Osteocyte (in vitro differentiated cells): ENCODE data around the gene CCDC187. TPM values are rescaled to one million over a fixed set of nuclear protein-coding genes. Genes with fewer than 3 reads are reported as not detected.

Experiments
- DNase-seq: peaks from one replicate; pipeline ENCODE4 v3.0.0; 2021; ENCODE audit warnings: mixed read lengths; ENCODE audit not compliant: unreplicated experiment; ENCODE audit errors: extremely low spot score
- H3K27ac Mint-ChIP-seq: one replicate; pipeline ENCODE4 v1.8.0; 2021; ENCODE audit warnings: mild to moderate bottlenecking, mixed read lengths; ENCODE audit not compliant: unreplicated experiment
- H3K27me3 Mint-ChIP-seq: one replicate; pipeline ENCODE4 v1.8.0; 2021; ENCODE audit warnings: mixed read lengths; ENCODE audit not compliant: unreplicated experiment
- H3K36me3 Mint-ChIP-seq: one replicate; pipeline ENCODE4 v1.8.0; 2021; ENCODE audit warnings: mixed read lengths; ENCODE audit not compliant: unreplicated experiment
- H3K4me1 Mint-ChIP-seq: one replicate; pipeline ENCODE4 v1.8.0; 2021; ENCODE audit warnings: mixed read lengths; ENCODE audit not compliant: unreplicated experiment
- H3K4me3 Mint-ChIP-seq: one replicate; pipeline ENCODE4 v1.8.0; 2021; ENCODE audit warnings: mild to moderate bottlenecking, moderate library complexity, mixed read lengths; ENCODE audit not compliant: unreplicated experiment
- H3K9me3 Mint-ChIP-seq: one replicate; pipeline ENCODE4 v1.8.0; 2021; ENCODE audit warnings: mixed read lengths; ENCODE audit not compliant: unreplicated experiment
- total RNA-seq: library from RNA; stranded (reverse); gene quantifications from 2 replicates; pipeline ENCODE4 v1.2.1, GENCODE V29; 2021
- TF ChIP-seq, protein P1 (sequence below): fragments of 200-600 bp; sonication (generic); IDR thresholded peaks from 2 replicates; pipeline ENCODE4 v1.5.0; 2021; ENCODE audit warnings: antibody characterized with exemption, mild to moderate bottlenecking, moderate library complexity

The CCDC187 gene
- total RNA-seq, 1 donor from 2014 or later: not detected

DNA sequence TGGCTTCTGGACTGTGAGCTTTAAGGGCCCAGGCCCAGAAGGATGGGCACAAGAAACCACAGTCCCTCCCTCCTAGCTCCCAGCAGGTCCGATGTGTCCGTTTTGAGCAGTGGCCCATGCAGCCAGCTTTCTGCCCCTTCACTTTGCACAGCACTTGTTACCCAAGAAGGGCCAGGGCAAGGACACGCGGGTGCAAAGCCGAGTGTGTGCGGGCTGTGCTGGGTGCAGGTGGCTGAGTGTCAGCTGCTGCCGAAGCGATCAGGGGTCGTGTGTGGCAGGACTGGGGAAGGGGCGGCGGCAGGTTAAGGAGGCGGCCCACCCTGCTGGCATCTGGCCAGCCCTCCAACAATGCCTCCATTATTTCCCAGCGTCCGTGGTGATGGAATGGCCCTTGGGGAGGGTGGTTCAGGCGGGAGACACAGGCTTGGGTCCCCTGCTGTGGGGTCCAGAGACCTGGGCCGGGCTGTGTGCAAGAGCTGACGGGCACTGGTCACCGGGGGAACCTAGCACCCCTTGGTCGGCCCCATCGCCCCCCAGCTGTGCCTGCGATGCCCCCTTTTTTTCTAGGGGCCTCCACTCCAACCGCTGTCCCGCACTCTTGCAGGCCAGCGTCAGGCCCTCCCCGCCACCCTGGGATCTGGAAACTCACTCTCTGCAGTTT lies 99.6 kb downstream of the CCDC187 start:
- no peak overlapping the region for H3K4me3 Mint-ChIP-seq
- no peaks in the 10 kb centered on the region for H3K4me1 Mint-ChIP-seq
- no peak overlapping the region for H3K27ac Mint-ChIP-seq
- H3K27me3 Mint-ChIP-seq: peaks cover 13% of the 10 kb centered on the region
- no peaks in the 10 kb centered on the region for H3K9me3 Mint-ChIP-seq
- H3K36me3 Mint-ChIP-seq: peaks cover 8% of the 10 kb centered on the region
- TF ChIP-seq, protein P1, sequence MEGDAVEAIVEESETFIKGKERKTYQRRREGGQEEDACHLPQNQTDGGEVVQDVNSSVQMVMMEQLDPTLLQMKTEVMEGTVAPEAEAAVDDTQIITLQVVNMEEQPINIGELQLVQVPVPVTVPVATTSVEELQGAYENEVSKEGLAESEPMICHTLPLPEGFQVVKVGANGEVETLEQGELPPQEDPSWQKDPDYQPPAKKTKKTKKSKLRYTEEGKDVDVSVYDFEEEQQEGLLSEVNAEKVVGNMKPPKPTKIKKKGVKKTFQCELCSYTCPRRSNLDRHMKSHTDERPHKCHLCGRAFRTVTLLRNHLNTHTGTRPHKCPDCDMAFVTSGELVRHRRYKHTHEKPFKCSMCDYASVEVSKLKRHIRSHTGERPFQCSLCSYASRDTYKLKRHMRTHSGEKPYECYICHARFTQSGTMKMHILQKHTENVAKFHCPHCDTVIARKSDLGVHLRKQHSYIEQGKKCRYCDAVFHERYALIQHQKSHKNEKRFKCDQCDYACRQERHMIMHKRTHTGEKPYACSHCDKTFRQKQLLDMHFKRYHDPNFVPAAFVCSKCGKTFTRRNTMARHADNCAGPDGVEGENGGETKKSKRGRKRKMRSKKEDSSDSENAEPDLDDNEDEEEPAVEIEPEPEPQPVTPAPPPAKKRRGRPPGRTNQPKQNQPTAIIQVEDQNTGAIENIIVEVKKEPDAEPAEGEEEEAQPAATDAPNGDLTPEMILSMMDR: no peak
- no peak for DNase-seq

- Mint-ChIP-seq H3K9me3 (no peaks in the 10 kb centered on the region), H3K27me3 (peaks cover 13% of the 10 kb centered on the region), H3K4me3 (no peak overlapping the region), H3K36me3 (peaks cover 7% of the 10 kb centered on the region), H3K27ac (no peak overlapping the region), H3K4me1 (no peaks in the 10 kb centered on the region)
- TF ChIP-seq, protein P1: no peak
- no peak for DNase-seq
Observed at GRCh38 chr9:136203408-136204144, 100.3 kb downstream of the CCDC187 start.

GRCh38 chr9:136202454-136203407 lies 101.2 kb downstream of the CCDC187 start:
- Mint-ChIP-seq H3K4me3 (no peak overlapping the region), H3K27ac (no peak overlapping the region), H3K36me3 (peaks cover 4% of the 10 kb centered on the region), H3K9me3 (no peaks in the 10 kb centered on the region), H3K27me3 (peaks cover 18% of the 10 kb centered on the region), H3K4me1 (no peaks in the 10 kb centered on the region)
- no peak for DNase-seq
- TF ChIP-seq, protein P1: no peak

DNA sequence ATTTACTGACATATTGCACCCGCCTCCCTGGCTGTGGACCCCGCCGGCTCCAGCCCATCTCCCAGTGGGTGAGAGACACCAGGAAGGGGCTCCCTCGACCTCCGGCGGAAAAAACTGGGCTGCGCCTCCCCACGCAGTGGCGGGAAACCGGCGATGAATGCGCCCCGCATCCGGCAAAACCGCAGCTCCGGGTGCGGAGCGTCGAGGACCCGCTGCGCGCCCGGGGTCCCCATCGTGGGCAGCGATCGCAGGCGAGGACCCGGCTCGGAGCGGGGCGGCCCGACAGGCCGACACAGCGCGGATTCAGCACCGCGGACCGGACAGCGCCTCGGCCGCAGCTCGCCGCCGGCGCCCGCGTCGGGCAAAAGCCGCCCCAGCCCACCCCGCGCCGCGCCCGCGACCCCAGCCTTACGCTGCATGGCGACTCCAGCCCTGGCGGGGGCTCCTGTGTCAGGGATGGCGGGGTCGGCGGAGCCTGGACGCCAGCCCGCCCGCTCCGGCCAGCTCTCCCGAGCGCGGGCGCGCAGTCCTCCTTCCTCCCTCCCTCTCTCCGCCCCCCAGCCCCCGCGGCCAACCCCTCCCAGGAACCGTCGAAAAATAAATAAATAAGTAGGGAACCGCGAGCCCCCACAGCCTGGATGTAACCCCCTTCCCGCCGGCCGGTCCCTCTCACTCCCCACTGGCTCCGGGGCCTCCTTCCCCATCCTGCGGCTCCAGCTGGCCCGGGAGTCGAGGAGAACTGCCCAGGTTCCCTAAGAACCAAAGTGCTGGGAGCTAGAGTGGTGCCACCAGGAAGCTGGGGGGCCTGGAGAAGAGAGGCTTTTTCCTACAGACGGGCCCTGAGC lies 102.1 kb downstream of the CCDC187 start:
- no peaks in the 10 kb centered on the region for H3K9me3 Mint-ChIP-seq
- peaks cover 22% of the 10 kb centered on the region for H3K27me3 Mint-ChIP-seq
- no peak overlapping the region for H3K27ac Mint-ChIP-seq
- TF ChIP-seq, protein P1: no peak
- no peaks in the 10 kb centered on the region for H3K4me1 Mint-ChIP-seq
- H3K36me3 Mint-ChIP-seq: no peaks in the 10 kb centered on the region
- DNase-seq: no peak
- H3K4me3 Mint-ChIP-seq: no peak overlapping the region
